ENCODE results near the gene FGL2. TPM values are rescaled to one million over a fixed set of nuclear protein-coding genes. Genes with fewer than 3 reads are reported as not detected.

Gene FGL2, protein sequence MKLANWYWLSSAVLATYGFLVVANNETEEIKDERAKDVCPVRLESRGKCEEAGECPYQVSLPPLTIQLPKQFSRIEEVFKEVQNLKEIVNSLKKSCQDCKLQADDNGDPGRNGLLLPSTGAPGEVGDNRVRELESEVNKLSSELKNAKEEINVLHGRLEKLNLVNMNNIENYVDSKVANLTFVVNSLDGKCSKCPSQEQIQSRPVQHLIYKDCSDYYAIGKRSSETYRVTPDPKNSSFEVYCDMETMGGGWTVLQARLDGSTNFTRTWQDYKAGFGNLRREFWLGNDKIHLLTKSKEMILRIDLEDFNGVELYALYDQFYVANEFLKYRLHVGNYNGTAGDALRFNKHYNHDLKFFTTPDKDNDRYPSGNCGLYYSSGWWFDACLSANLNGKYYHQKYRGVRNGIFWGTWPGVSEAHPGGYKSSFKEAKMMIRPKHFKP
- total RNA-seq, result 10 to 100 TPM in 1 of 2 donors, 1 to 10 TPM in 1; 6.4 to 34.0 TPM

DNA sequence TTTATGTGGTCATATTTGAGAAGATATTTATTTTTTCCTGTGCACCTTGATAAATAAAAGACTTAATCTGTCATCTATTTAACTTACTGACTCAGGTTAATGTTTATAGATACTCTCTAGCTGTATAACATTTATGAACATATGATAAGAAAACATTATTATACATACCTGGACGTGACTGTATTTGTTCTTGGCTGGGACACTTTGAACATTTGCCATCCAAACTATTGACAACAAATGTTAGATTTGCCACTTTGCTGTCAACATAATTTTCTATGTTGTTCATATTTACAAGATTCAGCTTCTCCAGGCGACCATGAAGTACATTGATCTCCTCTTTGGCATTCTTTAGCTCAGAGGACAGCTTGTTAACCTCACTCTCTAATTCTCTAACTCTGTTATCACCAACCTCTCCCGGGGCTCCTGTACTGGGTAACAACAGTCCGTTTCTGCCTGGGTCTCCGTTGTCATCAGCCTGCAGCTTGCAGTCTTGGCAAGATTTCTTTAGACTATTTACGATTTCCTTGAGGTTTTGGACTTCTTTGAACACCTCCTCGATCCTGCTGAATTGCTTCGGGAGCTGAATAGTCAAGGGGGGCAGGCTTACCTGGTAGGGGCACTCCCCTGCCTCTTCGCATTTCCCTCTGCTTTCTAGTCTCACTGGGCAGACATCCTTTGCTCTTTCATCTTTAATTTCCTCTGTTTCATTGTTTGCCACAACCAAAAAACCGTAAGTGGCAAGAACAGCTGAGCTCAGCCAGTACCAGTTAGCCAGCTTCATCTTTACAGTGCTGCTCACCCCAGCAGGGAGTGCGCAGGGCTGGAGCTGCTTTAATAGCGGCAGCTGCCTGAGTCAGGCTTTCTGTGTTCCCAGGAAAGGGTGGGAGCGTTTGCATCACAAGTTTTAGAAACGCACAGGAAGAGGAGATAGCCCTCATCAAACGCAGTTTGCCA is at the start of gene FGL2:
Gene FGL2 (minus strand): TSS at position 807 of the 954 bp plus-strand sequence. CDS start 26 bp downstream, at position 781.
- no peaks in the 10 kb centered on the region for H3K9me3 ChIP-seq
- intact Hi-C loops (cut with DNase I), result no loop called here

DNA sequence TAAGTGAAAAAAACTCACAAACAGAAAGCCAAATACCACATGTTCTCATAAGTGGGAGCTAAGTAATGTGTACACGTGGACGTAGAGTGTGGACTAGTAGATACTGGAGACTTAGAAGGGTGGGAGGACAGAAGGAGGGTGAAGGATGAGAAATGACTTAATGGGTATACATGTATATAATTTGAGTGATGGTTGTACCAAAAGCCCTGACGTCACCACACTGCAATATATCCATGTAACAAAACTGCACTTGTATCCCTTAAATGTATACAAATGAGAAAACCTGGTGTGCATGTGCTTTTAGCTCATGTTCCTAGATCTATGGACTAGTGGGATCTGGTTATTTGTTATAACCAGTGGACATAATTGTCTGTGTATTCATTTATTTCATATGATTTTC is 48.5 kb upstream of the FGL2 start:
- DNase-seq, result no peak
- Histone ChIP-seq H3K4me1 (no peaks in the 10 kb centered on the region), H3K36me3 (no peaks in the 10 kb centered on the region), H3K9me3 (no peaks in the 10 kb centered on the region), H3K4me3 (no peak overlapping the region), H3K27ac (no peak overlapping the region), H3K9ac (ENCODE audit: low read depth in 2 of 2, low read length in 2 of 2) (no peak overlapping the region), H3K27me3 (no peaks in the 10 kb centered on the region)
- TF ChIP-seq, protein P1, sequence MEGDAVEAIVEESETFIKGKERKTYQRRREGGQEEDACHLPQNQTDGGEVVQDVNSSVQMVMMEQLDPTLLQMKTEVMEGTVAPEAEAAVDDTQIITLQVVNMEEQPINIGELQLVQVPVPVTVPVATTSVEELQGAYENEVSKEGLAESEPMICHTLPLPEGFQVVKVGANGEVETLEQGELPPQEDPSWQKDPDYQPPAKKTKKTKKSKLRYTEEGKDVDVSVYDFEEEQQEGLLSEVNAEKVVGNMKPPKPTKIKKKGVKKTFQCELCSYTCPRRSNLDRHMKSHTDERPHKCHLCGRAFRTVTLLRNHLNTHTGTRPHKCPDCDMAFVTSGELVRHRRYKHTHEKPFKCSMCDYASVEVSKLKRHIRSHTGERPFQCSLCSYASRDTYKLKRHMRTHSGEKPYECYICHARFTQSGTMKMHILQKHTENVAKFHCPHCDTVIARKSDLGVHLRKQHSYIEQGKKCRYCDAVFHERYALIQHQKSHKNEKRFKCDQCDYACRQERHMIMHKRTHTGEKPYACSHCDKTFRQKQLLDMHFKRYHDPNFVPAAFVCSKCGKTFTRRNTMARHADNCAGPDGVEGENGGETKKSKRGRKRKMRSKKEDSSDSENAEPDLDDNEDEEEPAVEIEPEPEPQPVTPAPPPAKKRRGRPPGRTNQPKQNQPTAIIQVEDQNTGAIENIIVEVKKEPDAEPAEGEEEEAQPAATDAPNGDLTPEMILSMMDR (IDR thresholded peaks at IDR 0.05), result no peak
- intact Hi-C loops (cut with DNase I), result no loop called here

More for the DNA sequence above, at the start of gene FGL2:
- Histone ChIP-seq H3K4me1 (peaks cover 6% of the 10 kb centered on the region), H3K4me3 (peak within 1 kb of the TSS; percentile 27), H3K27ac (peak within 1 kb of the TSS; percentile 11), H3K9ac (ENCODE audit: low read depth in 2 of 2, low read length in 2 of 2) (peak within 1 kb of the TSS; percentile 55 to 70), H3K27me3 (no peaks in the 10 kb centered on the region), H3K36me3 (no peaks in the 10 kb centered on the region)
- TF ChIP-seq, protein P1 (IDR thresholded peaks at IDR 0.05), result no peak
- peak; percentile 70 for DNase-seq

DNA sequence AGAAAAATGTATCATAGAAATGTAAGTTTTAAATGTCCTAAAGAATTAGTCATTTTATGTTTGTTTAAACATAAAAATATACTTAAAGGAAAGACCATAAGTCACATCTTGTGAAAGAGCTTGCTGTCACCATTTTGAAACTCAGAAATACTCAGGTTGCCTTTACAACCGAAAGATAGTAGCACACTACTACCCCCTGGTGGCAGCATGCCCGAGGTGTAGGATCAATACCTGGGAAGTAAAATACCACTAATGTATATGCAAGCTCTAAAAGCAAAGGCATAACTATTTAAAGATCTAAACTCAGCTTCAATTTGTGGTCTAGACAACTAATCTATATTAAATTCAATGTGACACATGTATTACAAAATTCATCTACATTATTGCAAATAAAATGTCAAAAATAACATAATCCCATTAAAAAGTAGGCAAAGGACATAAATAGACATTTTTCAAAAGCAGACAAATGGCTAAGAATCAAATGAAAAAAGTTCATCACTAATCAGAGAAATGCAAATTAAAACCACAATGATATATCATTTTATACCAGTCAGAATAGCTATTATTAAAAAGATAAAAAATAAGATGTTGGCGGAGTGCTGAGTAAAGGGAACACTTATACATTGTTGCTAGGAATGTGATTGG is 47.7 kb upstream of the FGL2 start:
- Histone ChIP-seq H3K9me3 (no peaks in the 10 kb centered on the region), H3K36me3 (no peaks in the 10 kb centered on the region), H3K9ac (ENCODE audit: low read depth in 2 of 2, low read length in 2 of 2) (no peak overlapping the region), H3K27me3 (no peaks in the 10 kb centered on the region), H3K4me1 (no peaks in the 10 kb centered on the region), H3K27ac (no peak overlapping the region), H3K4me3 (no peak overlapping the region)
- DNase-seq, result peak; percentile 88
- intact Hi-C loops (cut with DNase I), result no loop called here
- TF ChIP-seq, protein P1 (IDR thresholded peaks at IDR 0.05), result peak; percentile 76

DNA sequence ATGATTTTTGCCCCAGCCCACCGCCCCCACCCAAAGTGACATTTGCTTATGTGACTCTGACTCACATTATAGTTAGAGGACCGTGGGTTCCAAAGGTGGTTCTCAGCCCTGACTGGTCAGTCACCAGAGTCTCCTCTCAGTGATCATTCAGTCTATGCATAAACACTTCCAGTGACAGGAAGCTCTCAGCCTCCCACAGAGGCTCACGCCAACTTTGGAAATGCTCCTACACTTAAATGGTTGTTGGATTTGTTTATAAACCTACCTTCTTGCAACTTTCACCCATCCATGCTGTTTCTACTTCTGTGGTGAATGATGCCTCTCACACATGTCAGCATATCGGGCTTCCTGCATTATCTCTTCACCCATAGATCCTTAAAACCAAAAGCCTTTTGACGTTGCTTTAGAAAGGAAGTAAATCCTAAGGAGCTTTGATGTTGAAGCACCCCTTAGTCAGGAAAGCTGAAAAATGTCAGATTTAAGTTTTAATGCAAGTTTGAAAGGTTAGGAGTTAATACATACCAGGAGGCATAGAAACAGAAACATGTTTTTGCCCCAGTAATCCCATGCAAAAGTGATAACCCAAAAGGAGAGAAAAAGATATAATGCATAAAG is 46.5 kb upstream of the FGL2 start:
- no peak overlapping the region for H3K27ac ChIP-seq
- H3K27me3 ChIP-seq, result no peaks in the 10 kb centered on the region
- no peaks in the 10 kb centered on the region for H3K9me3 ChIP-seq
- H3K4me3 ChIP-seq, result no peak overlapping the region
- H3K9ac ChIP-seq (ENCODE audit: low read depth in 2 of 2, low read length in 2 of 2), result no peak overlapping the region
- H3K4me1 ChIP-seq, result no peaks in the 10 kb centered on the region
- no peaks in the 10 kb centered on the region for H3K36me3 ChIP-seq
- intact Hi-C loops (cut with DNase I), result no loop called here
- TF ChIP-seq, protein P1 (IDR thresholded peaks at IDR 0.05), result no peak
- no peak for DNase-seq
